IPS DF 4.7 (cell line): ENCODE measurements around the gene EFEMP1.

Source experiments
- DNase-seq: peaks from one replicate; pipeline ENCODE4 v3.0.0-alpha.2; 2013; ENCODE audit warnings: low spot score; ENCODE audit errors: extremely low read depth

Gene EFEMP1, protein sequence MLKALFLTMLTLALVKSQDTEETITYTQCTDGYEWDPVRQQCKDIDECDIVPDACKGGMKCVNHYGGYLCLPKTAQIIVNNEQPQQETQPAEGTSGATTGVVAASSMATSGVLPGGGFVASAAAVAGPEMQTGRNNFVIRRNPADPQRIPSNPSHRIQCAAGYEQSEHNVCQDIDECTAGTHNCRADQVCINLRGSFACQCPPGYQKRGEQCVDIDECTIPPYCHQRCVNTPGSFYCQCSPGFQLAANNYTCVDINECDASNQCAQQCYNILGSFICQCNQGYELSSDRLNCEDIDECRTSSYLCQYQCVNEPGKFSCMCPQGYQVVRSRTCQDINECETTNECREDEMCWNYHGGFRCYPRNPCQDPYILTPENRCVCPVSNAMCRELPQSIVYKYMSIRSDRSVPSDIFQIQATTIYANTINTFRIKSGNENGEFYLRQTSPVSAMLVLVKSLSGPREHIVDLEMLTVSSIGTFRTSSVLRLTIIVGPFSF

GRCh38 chr2:55923091-55923981 lies at the start of gene EFEMP1:
EFEMP1 (minus strand) TSS chr2:55923782; CDS start chr2:55922440, 1,342 bp downstream.
- no peak for DNase-seq

GRCh38 chr2:55970500-55970899 lies 46.9 kb upstream of the EFEMP1 start:
- no peak for DNase-seq

DNA sequence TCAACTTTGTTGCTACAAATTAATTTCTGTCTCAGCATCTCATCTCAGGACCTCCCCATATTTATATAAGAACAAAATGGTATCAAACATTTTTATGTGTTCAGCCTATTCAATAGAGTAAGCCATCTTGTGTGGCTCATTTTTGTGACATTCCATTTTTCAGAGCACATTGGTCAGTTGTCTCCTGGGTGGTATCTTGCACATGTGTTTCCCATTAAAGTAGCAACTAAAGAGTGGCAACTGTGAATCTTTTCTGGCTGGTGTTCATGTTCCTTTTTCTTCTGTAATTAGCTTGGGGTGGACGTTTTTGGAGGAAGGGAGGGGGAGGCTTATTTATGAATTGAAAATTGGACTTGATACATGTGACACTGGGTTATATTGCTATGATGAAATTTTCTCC lies 45.4 kb upstream of the EFEMP1 start:
- no peak for DNase-seq

DNA sequence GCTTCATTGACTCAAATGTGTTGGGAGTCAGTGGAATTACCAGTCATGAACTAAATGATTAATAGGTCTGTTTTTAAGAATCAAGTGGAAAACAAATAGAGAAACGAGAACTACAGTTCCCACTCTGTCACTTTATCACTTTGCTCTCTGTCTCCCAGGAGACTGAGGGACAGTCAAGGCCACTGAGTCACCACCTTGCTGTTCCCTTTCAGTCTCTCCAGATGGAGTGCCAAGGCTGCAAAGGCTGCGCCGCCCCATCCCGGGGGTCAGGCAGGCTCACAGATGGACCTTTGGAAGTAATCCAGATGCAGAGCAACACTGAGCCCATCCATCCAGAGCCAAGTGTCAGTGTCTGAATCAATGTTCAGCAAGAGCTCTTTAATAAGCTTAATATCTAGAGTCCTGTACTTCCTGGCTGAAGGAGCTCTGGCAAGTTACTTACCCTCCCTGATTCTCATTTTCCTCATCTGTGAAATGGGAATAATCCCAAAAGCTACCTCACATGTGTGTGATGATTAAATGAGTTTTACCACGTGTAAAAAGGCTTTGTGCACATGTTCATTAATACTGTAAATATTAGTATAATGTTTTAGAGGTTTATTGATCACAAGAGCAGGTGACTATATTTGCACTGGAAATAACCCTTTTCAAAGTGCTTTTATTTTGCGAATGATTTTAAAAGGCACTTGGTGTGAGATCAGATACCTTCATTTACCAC lies 43.0 kb upstream of the EFEMP1 start:
- no peak for DNase-seq

DNA sequence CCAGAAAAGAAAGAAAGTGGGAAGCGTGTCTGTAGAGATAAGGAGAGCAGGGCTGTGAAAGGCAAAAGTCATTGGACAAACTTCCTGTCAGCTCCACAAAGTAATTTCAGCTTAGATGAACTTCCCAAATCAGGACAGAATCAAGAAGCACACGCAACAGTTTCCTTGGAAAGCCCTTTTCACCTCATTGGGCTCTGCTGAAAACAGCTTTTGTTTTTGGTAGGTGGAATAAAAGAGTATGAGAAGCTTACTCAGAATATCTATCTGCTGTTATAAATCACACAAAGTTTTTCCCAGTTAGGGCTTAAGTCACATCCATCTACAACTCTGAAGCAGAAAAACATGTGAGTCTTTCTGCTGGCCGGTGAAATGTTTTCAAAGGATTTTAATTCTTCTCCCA lies 42.4 kb upstream of the EFEMP1 start:
- DNase-seq = no peak

- DNase-seq = no peak
Observed at GRCh38 chr2:55965276-55965675, 41.7 kb upstream of the EFEMP1 start.

DNA sequence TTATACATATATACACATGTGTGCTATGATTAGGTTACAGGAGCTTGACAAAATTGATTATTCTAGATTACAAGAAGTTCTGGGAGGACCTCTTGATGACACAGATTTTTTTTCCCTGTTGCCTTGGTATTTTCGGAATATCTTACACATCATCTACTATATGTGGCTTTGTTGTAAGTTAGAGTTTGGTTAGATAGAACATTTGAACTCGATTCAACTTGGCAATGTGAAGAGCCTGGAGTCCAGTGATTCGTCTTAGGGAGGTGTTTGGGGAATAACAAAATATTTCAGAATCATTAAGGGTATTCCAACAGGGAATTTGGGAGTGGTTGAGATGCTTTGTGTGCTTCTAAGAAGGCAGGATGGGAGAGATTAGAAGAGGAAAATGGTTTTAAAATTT lies 39.3 kb upstream of the EFEMP1 start:
- DNase-seq = no peak

DNA sequence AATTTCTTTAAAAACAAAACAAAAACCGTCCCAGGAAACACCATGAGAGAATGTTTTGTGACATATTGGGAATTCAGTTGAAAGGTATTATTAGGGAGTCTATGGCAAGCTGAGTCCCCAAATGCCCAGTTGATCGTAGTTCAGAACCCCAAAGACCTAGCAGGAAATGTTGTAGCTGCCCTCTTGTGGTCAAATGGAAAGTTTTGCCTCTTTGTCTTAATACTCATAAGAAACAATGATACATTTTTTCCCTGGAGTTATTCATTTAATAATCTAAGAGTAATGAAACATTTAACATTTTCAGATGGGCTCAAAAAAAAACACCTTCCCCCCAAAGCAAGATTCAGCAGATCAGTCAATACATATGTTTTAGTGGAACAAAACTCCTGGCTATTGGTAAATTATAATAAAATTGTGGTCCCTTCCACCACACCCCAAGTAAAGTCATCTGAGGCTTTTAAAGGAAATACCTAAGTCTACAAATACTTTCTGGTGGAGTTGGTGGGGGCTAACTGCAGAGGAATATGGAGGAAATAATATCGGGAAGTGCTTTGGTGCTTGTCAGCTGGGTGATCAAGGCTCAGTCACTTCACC lies 37.8 kb upstream of the EFEMP1 start:
- peak; percentile 19 for DNase-seq

- DNase-seq = no peak
Observed at GRCh38 chr2:55958756-55959155, 35.2 kb upstream of the EFEMP1 start.

GRCh38 chr2:55957142-55957541 lies 33.6 kb upstream of the EFEMP1 start:
- no peak for DNase-seq

GRCh38 chr2:55954306-55955035 lies 30.9 kb upstream of the EFEMP1 start:
- no peak for DNase-seq

GRCh38 chr2:55952415-55952814 lies 28.8 kb upstream of the EFEMP1 start:
- DNase-seq = no peak

DNA sequence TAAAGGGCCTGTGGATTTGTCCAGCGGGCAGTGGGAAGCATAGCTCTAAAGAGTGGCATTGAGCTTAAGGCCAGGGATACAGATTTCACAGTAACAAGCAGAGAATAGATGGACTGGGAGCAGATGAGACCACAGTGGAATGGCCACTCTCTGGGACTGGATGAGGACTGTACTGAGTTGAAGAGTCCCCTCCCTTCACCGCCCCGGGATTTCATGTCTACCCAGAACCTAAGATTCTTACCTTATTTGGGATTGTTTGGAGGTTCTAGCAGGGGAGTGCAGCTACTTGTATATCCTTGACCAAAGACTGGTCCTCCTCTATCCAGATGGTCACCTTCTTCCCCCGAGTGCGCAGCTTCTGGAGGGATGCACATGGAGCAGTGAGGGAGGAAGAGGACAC lies 28.0 kb upstream of the EFEMP1 start:
- no peak for DNase-seq

DNA sequence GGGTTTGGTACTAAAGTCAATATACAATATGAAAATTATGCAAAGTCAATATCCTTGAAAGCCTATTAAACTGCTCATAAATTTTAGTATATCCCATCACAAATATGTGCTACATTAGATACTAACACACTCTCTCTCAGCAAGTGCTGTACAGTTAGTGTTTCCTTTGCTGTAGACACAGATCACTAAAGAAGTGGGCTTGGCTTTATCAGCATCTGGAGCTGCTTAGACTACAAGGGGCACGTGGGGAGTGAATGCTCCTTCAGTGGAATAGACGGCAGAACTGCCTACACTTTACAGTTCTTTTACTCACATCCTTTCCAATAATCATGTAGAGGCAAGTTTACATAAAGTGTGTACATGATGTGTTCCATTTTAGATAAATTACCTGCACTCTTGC lies 26.0 kb upstream of the EFEMP1 start:
- DNase-seq = no peak

DNA sequence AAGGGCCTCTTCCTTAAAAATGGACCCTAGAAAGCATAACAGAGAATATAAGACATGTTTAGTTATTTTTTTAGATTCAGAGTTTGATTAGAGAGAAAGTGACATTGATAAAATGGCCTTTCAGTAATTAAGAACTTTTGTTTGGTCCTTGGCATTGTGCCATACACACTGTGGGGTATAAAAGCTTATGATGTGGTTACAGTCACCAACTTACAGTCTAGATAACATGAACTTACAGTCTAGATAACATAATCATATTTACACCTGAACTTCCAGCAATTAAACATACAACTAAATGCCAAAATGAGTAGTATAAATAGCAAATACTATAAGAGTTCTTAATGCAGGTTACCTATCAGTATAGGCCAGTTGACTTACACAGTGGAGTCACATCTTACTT lies 25.6 kb upstream of the EFEMP1 start:
- no peak for DNase-seq

DNA sequence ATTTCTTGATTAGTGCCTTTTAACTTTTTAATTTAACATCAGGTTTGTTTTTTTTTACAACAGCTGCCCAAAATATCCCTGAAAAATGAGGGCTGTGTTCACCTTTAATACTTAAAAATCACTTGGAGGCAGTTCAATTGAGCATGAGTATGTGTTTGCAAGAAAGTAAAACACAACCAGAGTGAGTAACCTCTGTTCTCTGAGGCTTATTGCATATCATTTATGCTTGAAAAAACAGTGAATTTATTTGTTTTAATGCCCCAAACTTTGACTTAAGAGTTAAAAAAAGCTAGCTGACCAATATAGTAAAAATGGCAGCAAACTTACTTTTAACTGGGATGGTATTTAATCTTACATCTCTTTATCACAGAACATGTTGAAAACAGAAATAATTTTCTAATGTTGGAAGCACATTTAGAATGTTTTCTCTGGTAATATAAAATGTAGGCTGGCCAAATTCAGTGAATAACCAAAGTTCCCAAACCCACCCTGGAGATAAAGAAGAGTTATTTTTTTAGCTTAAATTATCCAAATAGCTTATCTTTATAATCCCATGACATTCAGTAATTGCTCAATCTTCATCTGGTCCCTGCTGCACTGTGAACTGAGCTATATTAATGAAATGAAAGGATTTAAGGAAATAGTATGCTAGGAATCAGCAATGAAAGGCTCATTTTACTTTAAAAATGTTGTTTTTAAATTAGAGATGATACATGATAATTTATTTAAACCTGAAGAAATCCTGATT lies 24.8 kb upstream of the EFEMP1 start:
- DNase-seq = no peak

DNA sequence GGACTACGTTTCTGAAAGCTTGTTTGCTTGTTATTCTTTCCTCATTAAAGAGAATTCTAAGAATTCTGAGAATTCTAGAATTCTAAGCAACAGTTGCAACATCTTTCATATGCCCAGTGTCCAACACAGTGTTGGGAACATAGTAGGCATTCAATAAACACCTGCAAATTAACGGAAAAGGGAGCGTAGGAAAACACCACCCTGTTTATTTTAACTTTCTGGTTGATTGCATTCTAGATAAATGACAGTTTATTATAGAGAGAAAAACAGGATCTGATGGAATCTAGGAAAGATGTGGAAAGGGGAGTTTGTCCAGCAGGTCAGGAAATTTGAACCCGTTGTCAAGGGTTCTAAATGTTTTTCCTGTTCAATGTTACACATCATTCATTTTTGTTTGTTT lies 24.2 kb upstream of the EFEMP1 start:
- DNase-seq = no peak

GRCh38 chr2:55946793-55947192 lies 23.2 kb upstream of the EFEMP1 start:
- no peak for DNase-seq

DNA sequence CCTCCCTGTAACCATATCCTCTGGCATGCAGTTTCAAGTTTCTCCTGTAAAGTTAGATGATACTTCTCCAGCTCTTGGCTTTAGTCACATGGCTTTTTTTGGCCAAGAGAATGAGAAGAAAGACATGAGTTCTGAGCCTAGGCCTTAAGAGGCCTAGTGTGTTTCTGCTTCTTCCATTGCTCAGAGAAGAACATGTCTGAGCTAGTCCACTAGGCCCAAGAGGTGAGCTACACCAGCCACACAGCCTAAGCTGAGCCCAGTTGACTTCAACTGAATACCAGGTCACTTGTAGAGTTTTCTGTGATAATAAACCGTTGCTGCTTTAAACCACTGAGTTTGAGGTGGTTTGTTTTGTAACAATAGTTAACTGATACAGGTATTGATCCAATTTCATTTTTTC lies 19.9 kb upstream of the EFEMP1 start:
- no peak for DNase-seq

- DNase-seq = no peak
Observed at GRCh38 chr2:55936351-55936750, 12.8 kb upstream of the EFEMP1 start.
